NB4 (cell line): ENCODE data around the gene PGPEP1.

ENCODE experiments used
- DNase-seq: peaks from one replicate; pipeline ENCODE4 v3.0.0; 2010; ENCODE audit warnings: low read depth
- H3K4me3 ChIP-seq: one replicate; pipeline ENCODE4 v1.5.1; 2011; ENCODE audit warnings: mild to moderate bottlenecking, low read depth, low read length, moderate library complexity
- MAX ChIP-seq: IDR thresholded peaks from 2 replicates; pipeline ENCODE4 v1.6.1; 2011; ENCODE audit warnings: low read depth, low read length
- MYC ChIP-seq: IDR thresholded peaks from 2 replicates; pipeline ENCODE4 v1.6.1; 2011; ENCODE audit warnings: low read depth, low read length
- POLR2A ChIP-seq: IDR thresholded peaks from 2 replicates; pipeline ENCODE4 v1.6.1; 2011; ENCODE audit warnings: mild to moderate bottlenecking; ENCODE audit not compliant: insufficient read length; ENCODE audit errors: extremely low read depth
- TF ChIP-seq, protein P1 (sequence below): IDR thresholded peaks from one replicate; pipeline ENCODE4 v1.5.1; 2012; ENCODE audit warnings: low read depth, low read length

Gene PGPEP1

GRCh38 chr19:18300930-18301717 lies 39.3 kb upstream of the PGPEP1 start:
- no peak for DNase-seq
- TF ChIP-seq MAX (no peak), POLR2A (no peak), MYC (no peak)
- TF ChIP-seq, protein P1, sequence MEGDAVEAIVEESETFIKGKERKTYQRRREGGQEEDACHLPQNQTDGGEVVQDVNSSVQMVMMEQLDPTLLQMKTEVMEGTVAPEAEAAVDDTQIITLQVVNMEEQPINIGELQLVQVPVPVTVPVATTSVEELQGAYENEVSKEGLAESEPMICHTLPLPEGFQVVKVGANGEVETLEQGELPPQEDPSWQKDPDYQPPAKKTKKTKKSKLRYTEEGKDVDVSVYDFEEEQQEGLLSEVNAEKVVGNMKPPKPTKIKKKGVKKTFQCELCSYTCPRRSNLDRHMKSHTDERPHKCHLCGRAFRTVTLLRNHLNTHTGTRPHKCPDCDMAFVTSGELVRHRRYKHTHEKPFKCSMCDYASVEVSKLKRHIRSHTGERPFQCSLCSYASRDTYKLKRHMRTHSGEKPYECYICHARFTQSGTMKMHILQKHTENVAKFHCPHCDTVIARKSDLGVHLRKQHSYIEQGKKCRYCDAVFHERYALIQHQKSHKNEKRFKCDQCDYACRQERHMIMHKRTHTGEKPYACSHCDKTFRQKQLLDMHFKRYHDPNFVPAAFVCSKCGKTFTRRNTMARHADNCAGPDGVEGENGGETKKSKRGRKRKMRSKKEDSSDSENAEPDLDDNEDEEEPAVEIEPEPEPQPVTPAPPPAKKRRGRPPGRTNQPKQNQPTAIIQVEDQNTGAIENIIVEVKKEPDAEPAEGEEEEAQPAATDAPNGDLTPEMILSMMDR, result no peak
- no peak overlapping the region for H3K4me3 ChIP-seq

GRCh38 chr19:18301718-18302111 lies 38.7 kb upstream of the PGPEP1 start:
- TF ChIP-seq, protein P1, result no peak
- TF ChIP-seq POLR2A (no peak), MYC (no peak), MAX (no peak)
- H3K4me3 ChIP-seq, result no peak overlapping the region
- no peak for DNase-seq

GRCh38 chr19:18304208-18304457 lies 36.3 kb upstream of the PGPEP1 start:
- peak overlapping the region; percentile 3 for H3K4me3 ChIP-seq

GRCh38 chr19:18304458-18305310 lies 35.7 kb upstream of the PGPEP1 start:
- peak overlapping the region; percentile 56 for H3K4me3 ChIP-seq
- TF ChIP-seq MAX, result peak; percentile 23; the same call in 1 of the 2 replicates
- TF ChIP-seq, protein P1, result no peak
- no peak for TF ChIP-seq MYC
- peak; percentile 51 for TF ChIP-seq POLR2A
- peak; percentile 91 for DNase-seq

More at GRCh38 chr19:18304208-18304457, 36.3 kb upstream of the PGPEP1 start:
- DNase-seq, result no peak
- no peak for TF ChIP-seq MYC
- TF ChIP-seq, protein P1, result no peak
- TF ChIP-seq POLR2A, result no peak
- TF ChIP-seq MAX, result no peak

DNA sequence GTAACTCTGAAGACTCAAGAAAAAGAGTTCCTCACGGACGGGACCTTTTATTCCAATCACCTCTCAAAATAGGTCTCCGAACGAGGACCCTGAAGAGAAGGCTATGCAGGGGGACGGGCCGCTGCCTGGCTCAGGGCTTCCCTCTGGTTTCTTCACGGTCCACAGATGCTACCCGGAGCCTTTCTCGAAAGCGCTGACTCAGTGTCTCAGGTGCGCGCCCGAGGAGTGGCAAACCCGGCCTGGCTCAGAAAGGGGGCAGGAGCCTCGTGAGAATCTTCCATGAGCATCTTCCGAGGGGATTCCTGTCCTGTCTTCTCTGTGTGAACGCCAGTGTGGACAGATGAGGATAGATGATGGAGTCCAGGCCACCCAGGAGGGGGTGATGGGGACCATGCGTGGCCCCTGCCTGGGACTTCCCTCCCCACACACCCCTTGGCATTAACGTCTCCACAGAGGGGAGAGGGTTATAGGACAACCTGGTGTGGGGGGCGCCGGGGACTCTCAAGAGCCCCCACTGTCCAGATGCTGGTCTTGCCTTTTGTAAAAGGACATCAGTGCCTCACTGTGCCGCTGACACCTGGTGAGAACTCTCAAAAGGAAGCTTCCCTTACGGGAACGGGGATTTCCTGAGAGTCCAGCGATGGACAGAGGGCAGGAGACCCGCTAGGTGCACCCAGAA lies 34.0 kb upstream of the PGPEP1 start:
- DNase-seq, result no peak
- TF ChIP-seq, protein P1, result no peak
- TF ChIP-seq MAX (no peak), MYC (no peak), POLR2A (no peak)
- H3K4me3 ChIP-seq, result no peak overlapping the region
